ENCODE results near the gene GBGT1. TPM values are rescaled to one million over a fixed set of nuclear protein-coding genes. Genes with fewer than 3 reads are reported as not detected.

Gene GBGT1
- total RNA-seq (52.7 and 57.9 TPM in 2 replicates), polyA plus RNA-seq (15.2 and 19.6 TPM in 2 replicates), polyA minus RNA-seq (22.9 and 24.8 TPM in 2 replicates)
- 15.5 TPM for total RNA-seq (2013)

DNA sequence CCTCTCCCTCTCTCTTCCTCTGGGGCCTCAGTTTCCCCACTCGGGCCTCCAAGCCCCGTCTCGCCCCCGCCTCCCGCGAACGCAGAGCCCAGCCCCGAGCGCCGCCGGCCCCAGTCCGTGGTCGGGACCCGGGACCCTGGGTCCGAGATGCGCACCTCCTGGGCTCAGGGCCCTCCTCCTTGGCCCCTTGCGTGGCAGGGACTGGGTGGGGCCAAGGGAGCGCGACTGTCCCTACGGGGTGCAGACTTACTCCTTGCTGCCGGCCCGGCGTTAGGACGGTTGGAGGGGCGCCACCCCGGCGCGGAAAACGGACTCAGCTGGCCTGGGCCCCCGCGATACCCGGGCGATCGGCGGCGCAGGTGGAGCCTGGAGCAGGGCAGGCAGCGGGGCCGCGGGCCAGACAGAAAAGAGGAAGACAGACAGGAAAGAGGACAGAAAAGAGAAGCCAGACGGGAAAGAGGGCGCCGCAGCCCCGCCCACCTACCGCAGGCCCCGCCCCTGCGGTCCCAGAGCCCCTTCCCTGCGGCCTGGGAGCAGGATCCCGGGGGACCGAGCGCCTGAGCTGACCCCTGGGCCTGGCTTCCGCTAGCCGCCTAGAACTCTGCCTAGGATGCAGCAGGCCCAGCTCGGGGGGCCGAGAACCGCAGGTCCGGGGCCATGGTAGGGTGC, at the start of gene GBGT1:
GBGT1 (minus strand) TSS at position 411 of the 669 bp plus-strand sequence. CDS start 1,502 bp downstream, outside the sequence.
- POLR2A ChIA-PET = no interaction called here
- Histone ChIP-seq H3K9ac (ENCODE audit: low read length) (peak within 1 kb of the TSS; percentile 89), H3K27me3 (replicated peaks in 1 of 4; ENCODE audit: control extremely low read depth in 1 of 4, control insufficient read depth in 3 of 4, insufficient read depth in 4 of 4, low read length in 3 of 4) (peaks cover 0 to 8% (median 2%) of the 10 kb centered on the region in 4 experiments), H3K9me3 (ENCODE audit: control extremely low read depth in 1 of 3, control insufficient read depth in 2 of 3, insufficient read depth in 1 of 3, low read length in 2 of 3) (no peaks in the 10 kb centered on the region), H3K4me3 (ENCODE audit: control extremely low read depth in 1 of 5, extremely low read depth in 1 of 5, insufficient read depth in 1 of 5, low read depth in 2 of 5, low read length in 4 of 5) (peak within 1 kb of the TSS; percentile 11 to 86 (median 81)), H2AFZ (ENCODE audit: insufficient read depth, low read depth, low read length, poor library complexity, severe bottlenecking) (peak within 1 kb of the TSS; percentile 90), H3K4me2 (replicated peaks; ENCODE audit: low read depth, low read length, poor library complexity, severe bottlenecking) (peak within 1 kb of the TSS; percentile 99), H4K20me1 (ENCODE audit: control insufficient read depth, insufficient read depth, low read length, poor library complexity, severe bottlenecking) (peaks cover 7% of the 10 kb centered on the region), H3K4me1 (ENCODE audit: control insufficient read depth in 2 of 2, insufficient read depth in 2 of 2, low read length in 2 of 2) (peaks cover 19 to 31% of the 10 kb centered on the region in 2 donors), H3K79me2 (ENCODE audit: control insufficient read depth, insufficient read depth, low read length) (peaks cover 7% of the 10 kb centered on the region), H3K27ac (ENCODE audit: low read length in 2 of 2) (peak within 1 kb of the TSS; percentile 41 to 78), H3K36me3 (replicated peaks in 1 of 2; ENCODE audit: control extremely low read depth in 1 of 2, control insufficient read depth in 1 of 2, extremely low read depth in 1 of 2, insufficient read depth in 2 of 2, low read length in 1 of 2) (peaks cover 0 to 3% of the 10 kb centered on the region in 2 experiments)
- WGBS (ENCODE audit: insufficient coverage) = under 1% methylated on average over 56 of the region's 56 CpGs
- peak; percentile 81 for DNase-seq
- CTCF ChIA-PET = interaction anchor here (0.5 to 1.0 kb wide), 2 partner anchors 133 to 607 kb away, joined by 3 to 4 read pairs; partner anchors contain the start of gene GTF3C5
- peaks cover 6% of the 10 kb centered on the region for H3K27me3 Mint-ChIP-seq
- intact Hi-C loops (cut with micrococcal nuclease) = loop anchor here (2.0 kb wide), 1 partner anchor 15 kb away; no protein-coding TSS in a partner anchor
- no peak for TF ChIP-seq EZH2 (IDR thresholded peaks at IDR 0.05; ENCODE audit: borderline replicate concordance, insufficient read depth, low read depth, low read length, poor library complexity, severe bottlenecking)
- TF ChIP-seq, protein P1, sequence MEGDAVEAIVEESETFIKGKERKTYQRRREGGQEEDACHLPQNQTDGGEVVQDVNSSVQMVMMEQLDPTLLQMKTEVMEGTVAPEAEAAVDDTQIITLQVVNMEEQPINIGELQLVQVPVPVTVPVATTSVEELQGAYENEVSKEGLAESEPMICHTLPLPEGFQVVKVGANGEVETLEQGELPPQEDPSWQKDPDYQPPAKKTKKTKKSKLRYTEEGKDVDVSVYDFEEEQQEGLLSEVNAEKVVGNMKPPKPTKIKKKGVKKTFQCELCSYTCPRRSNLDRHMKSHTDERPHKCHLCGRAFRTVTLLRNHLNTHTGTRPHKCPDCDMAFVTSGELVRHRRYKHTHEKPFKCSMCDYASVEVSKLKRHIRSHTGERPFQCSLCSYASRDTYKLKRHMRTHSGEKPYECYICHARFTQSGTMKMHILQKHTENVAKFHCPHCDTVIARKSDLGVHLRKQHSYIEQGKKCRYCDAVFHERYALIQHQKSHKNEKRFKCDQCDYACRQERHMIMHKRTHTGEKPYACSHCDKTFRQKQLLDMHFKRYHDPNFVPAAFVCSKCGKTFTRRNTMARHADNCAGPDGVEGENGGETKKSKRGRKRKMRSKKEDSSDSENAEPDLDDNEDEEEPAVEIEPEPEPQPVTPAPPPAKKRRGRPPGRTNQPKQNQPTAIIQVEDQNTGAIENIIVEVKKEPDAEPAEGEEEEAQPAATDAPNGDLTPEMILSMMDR (IDR thresholded peaks at IDR 0.05) = no peak
- H3K27ac Mint-ChIP-seq = peak within 1 kb of the TSS; percentile 82
- no peaks in the 10 kb centered on the region for H3K9me3 Mint-ChIP-seq (ENCODE audit: insufficient read depth)
- peak within 1 kb of the TSS; percentile 91 for H3K4me3 Mint-ChIP-seq
- peaks cover 27% of the 10 kb centered on the region for H3K4me1 Mint-ChIP-seq
- peak; percentile 84 for ATAC-seq (ENCODE audit: low read depth)

DNA sequence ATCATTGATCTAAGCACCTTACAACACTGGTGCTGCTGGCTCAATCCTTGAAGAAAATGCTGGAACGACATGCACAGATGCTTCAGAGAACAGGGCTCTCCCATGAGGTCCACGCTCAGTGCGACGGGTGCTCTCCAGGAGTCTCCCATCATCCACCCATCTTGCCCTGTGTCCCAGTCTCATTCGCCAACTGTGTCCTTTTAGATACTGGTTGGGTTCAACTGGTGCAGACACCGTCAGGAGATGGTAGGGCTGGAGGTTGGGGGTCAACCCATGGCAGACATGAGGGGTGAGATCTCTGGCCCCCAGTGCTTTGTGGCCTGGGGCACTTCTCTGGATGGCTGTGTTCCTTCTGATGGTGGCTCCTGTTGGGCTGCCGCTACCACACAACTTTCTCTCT, 46.9 kb upstream of the GBGT1 start:
- Histone ChIP-seq H2AFZ (ENCODE audit: insufficient read depth, low read depth, low read length, poor library complexity, severe bottlenecking) (no peak overlapping the region), H3K9ac (ENCODE audit: low read length) (no peak overlapping the region), H3K4me1 (ENCODE audit: control insufficient read depth in 2 of 2, insufficient read depth in 2 of 2, low read length in 2 of 2) (no peaks in the 10 kb centered on the region), H3K4me2 (replicated peaks; ENCODE audit: low read depth, low read length, poor library complexity, severe bottlenecking) (no peak overlapping the region), H3K9me3 (ENCODE audit: control extremely low read depth in 1 of 3, control insufficient read depth in 2 of 3, insufficient read depth in 1 of 3, low read length in 2 of 3) (peaks cover 0 to 11% (median 0%) of the 10 kb centered on the region in 3 donors), H3K4me3 (ENCODE audit: control extremely low read depth in 1 of 5, extremely low read depth in 1 of 5, insufficient read depth in 1 of 5, low read depth in 2 of 5, low read length in 4 of 5) (no peak overlapping the region), H3K27ac (ENCODE audit: low read length in 2 of 2) (no peak overlapping the region), H3K36me3 (replicated peaks in 1 of 2; ENCODE audit: control extremely low read depth in 1 of 2, control insufficient read depth in 1 of 2, extremely low read depth in 1 of 2, insufficient read depth in 2 of 2, low read length in 1 of 2) (no peaks in the 10 kb centered on the region), H3K79me2 (ENCODE audit: control insufficient read depth, insufficient read depth, low read length) (no peaks in the 10 kb centered on the region), H4K20me1 (ENCODE audit: control insufficient read depth, insufficient read depth, low read length, poor library complexity, severe bottlenecking) (no peaks in the 10 kb centered on the region), H3K27me3 (replicated peaks in 1 of 4; ENCODE audit: control extremely low read depth in 1 of 4, control insufficient read depth in 3 of 4, insufficient read depth in 4 of 4, low read length in 3 of 4) (peaks cover 0 to 3% (median 1%) of the 10 kb centered on the region in 4 experiments)
- no peak overlapping the region for H3K4me3 Mint-ChIP-seq
- H3K27me3 Mint-ChIP-seq = peaks cover 38% of the 10 kb centered on the region
- DNase-seq (no peak), ATAC-seq (ENCODE audit: low read depth) (no peak)
- intact Hi-C loops (cut with micrococcal nuclease) = no loop called here
- no peaks in the 10 kb centered on the region for H3K4me1 Mint-ChIP-seq
- TF ChIP-seq, protein P1 (IDR thresholded peaks at IDR 0.05) = no peak
- TF ChIP-seq EZH2 (IDR thresholded peaks at IDR 0.05; ENCODE audit: borderline replicate concordance, insufficient read depth, low read depth, low read length, poor library complexity, severe bottlenecking) = no peak
- H3K27ac Mint-ChIP-seq = no peak overlapping the region
- peaks cover 4% of the 10 kb centered on the region for H3K9me3 Mint-ChIP-seq (ENCODE audit: insufficient read depth)
- ChIA-PET CTCF (no interaction called here), POLR2A (no interaction called here)
- 92% methylated on average over 5 of the region's 7 CpGs for WGBS (ENCODE audit: insufficient coverage)

All from B cell (primary cell).